BJ (cell line): ENCODE data around the gene NAPG. TPM values are rescaled to one million over a fixed set of nuclear protein-coding genes. Genes with fewer than 3 reads are reported as not detected.

Experiments
- CTCF ChIA-PET: fragments of 350-600 bp; formaldehyde crosslinking; extraction: SDS; loops from one replicate; lab custom pipeline; 2021; ENCODE audit warnings: antibody characterized with exemption, inconsistent platforms; lab: Yijun Ruan, JAX
- POLR2A ChIA-PET: fragments of 300-600 bp; sonication (Branson Sonifier 250); formaldehyde crosslinking; extraction: SDS; loops from one replicate; lab custom pipeline; 2021; ENCODE audit warnings: antibody characterized with exemption; lab: Charles Lee
- DNase-seq: peaks from one replicate; pipeline ENCODE4 v3.0.0-alpha.2; 2011; ENCODE audit warnings: low read depth
- H3K27me3 ChIP-seq: 2 replicates; pipeline ENCODE4 v1.6.0; 2011; ENCODE audit warnings: low read length; ENCODE audit not compliant: control insufficient read depth, insufficient read depth
- H3K36me3 ChIP-seq: 2 replicates; pipeline ENCODE4 v1.5.1; 2011; ENCODE audit warnings: low read length; ENCODE audit not compliant: control insufficient read depth, insufficient read depth
- H3K4me3 ChIP-seq: 2 replicates; pipeline ENCODE4 v1.5.1; 2011; ENCODE audit warnings: low read depth, mild to moderate bottlenecking, control low read depth, low read length
- polyA plus RNA-seq: library from polyadenylated mRNA; depleted of rRNA; stranded (reverse); fragments of >200 nt; gene quantifications from 2 replicates; pipeline ENCODE4 v1.2.3, GENCODE V29; 2011
- TF ChIP-seq, protein P1 (sequence below): IDR thresholded peaks from 2 replicates; pipeline ENCODE4 v1.5.1; 2011; ENCODE audit warnings: low read depth, mild to moderate bottlenecking, control low read depth, inconsistent platforms, low read length, moderate library complexity; ENCODE audit not compliant: insufficient read depth

The NAPG gene
- polyA plus RNA-seq, 1 experiment, result 15.4 TPM

DNA sequence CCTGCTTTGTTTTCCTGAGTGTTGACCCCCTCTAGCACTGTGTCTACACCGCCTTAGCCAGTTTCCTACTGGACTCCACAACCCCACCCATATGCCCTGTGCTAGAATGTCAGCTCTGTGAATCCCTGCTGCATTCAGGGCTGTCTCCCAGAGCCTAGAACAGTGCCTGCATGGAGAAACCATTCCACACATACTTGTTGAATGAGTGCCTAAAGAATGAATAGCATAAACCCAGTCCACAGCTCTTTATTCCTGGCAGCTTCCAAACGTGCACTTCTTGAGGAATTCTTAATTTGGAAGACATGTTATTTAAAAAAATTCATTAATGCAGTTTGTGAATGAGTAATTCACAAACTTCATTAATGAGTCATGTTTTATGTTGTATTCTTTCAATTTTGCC is 6.5 kb upstream of the NAPG start:
- TF ChIP-seq, protein P1, sequence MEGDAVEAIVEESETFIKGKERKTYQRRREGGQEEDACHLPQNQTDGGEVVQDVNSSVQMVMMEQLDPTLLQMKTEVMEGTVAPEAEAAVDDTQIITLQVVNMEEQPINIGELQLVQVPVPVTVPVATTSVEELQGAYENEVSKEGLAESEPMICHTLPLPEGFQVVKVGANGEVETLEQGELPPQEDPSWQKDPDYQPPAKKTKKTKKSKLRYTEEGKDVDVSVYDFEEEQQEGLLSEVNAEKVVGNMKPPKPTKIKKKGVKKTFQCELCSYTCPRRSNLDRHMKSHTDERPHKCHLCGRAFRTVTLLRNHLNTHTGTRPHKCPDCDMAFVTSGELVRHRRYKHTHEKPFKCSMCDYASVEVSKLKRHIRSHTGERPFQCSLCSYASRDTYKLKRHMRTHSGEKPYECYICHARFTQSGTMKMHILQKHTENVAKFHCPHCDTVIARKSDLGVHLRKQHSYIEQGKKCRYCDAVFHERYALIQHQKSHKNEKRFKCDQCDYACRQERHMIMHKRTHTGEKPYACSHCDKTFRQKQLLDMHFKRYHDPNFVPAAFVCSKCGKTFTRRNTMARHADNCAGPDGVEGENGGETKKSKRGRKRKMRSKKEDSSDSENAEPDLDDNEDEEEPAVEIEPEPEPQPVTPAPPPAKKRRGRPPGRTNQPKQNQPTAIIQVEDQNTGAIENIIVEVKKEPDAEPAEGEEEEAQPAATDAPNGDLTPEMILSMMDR, result no peak
- no peak for DNase-seq
- no peaks in the 10 kb centered on the region for H3K36me3 ChIP-seq
- no peaks in the 10 kb centered on the region for H3K27me3 ChIP-seq
- ChIA-PET POLR2A (interaction anchor here (0.5 to 0.6 kb wide), 2 partner anchors 11 to 529 kb away, joined by 3 to 5 read pairs; no protein-coding TSS in a partner anchor), CTCF (interaction anchor here (0.6 to 5.0 kb wide), 29 partner anchors 8 to 554 kb away, joined by 3 to 93 read pairs (median 3); no protein-coding TSS in a partner anchor)
- no peak overlapping the region for H3K4me3 ChIP-seq

- TF ChIP-seq, protein P1, result peak; percentile 89
- peak; percentile 56 for DNase-seq
- CTCF ChIA-PET, result interaction anchor here (0.6 to 5.0 kb wide), 24 partner anchors 9 to 939 kb away, joined by 3 to 93 read pairs (median 3); no protein-coding TSS in a partner anchor
- no peak overlapping the region for H3K4me3 ChIP-seq
- no peaks in the 10 kb centered on the region for H3K36me3 ChIP-seq
- H3K27me3 ChIP-seq, result no peaks in the 10 kb centered on the region
- POLR2A ChIA-PET, result interaction anchor here (0.5 kb wide), 1 partner anchor 11 kb away, joined by 3 read pairs; no protein-coding TSS in a partner anchor
These were observed 5.6 kb upstream of the NAPG start for GRCh38 chr18:10519999-10520935.

DNA sequence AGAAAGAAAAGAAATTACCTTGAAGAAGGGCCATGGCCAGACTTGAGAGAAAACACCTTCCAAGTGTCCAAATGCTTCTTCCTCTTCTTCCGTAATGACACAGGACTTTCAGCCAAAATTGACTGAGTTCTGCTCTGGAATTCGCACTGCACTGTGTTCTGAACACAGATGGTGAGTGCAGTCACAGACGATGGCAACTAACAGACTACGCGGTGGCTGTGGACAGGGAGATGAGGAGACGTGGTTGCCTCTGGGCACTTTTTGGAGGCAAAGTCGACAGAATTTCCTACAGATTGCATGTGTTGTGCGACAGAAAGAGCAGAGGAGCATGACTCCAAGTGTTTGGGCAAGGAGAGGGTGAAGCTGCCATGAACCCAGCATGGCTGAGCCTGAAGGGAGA is 4.3 kb upstream of the NAPG start:
- no peak for DNase-seq
- POLR2A ChIA-PET, result no interaction called here
- TF ChIP-seq, protein P1, result no peak
- no peak overlapping the region for H3K4me3 ChIP-seq
- CTCF ChIA-PET, result interaction anchor here (1.1 to 1.7 kb wide), 2 partner anchors 505 to 551 kb away, joined by 3 to 6 read pairs; no protein-coding TSS in a partner anchor
- H3K36me3 ChIP-seq, result no peaks in the 10 kb centered on the region
- no peaks in the 10 kb centered on the region for H3K27me3 ChIP-seq

DNA sequence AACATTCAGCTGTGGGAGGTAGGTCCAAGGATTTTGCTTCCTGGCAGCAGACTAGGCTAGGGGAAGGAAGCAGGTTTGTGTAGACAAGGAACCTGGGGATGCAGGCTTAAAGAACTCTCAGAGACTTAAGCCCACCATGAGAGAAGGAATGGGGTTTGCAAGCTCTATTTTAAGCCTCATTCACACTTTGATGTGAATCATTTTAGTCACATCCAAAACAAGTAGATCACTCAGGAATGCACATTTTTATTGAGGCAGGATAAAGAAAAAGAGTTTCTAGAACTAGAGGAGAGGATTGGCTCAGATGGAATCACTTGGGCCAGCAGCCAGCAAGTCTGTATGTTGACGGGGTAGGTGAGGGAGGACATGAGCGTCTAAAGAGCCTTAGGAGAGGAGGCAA is 3.3 kb upstream of the NAPG start:
- TF ChIP-seq, protein P1, result no peak
- Histone ChIP-seq H3K4me3 (no peak overlapping the region), H3K36me3 (no peaks in the 10 kb centered on the region), H3K27me3 (no peaks in the 10 kb centered on the region)
- CTCF ChIA-PET, result interaction anchor here (1.1 to 1.7 kb wide), 3 partner anchors 506 to 552 kb away, joined by 3 to 6 read pairs (median 4); no protein-coding TSS in a partner anchor
- no peak for DNase-seq
- POLR2A ChIA-PET, result no interaction called here

- no peak for DNase-seq
- H3K36me3 ChIP-seq, result no peaks in the 10 kb centered on the region
- CTCF ChIA-PET, result no interaction called here
- no peak overlapping the region for H3K4me3 ChIP-seq
- no peaks in the 10 kb centered on the region for H3K27me3 ChIP-seq
- TF ChIP-seq, protein P1, result no peak
- POLR2A ChIA-PET, result no interaction called here
These were observed 2.3 kb upstream of the NAPG start for GRCh38 chr18:10523544-10523943.
